Effector memory CD8-positive, alpha-beta T cell (primary cell): ENCODE results near the gene GPR152.

ENCODE experiments used
- ATAC-seq: fragments of 150-1000 bp; cut with Tn5 transposase; replicated peaks from 2 replicates; pipeline ENCODE4 v1.10.0; 2021; ENCODE audit warnings: mild to moderate bottlenecking, moderate library complexity
- DNase-seq, 3 experiments: peaks; one replicate each; pipeline ENCODE4 v3.0.0; 2021
- H3K27ac Mint-ChIP-seq, 2 donors: one replicate each; pipeline ENCODE4 v1.8.0; 2022; ENCODE audit warnings: mild to moderate bottlenecking in 2 of 2, mixed read lengths in 2 of 2, moderate library complexity in 2 of 2
- H3K27me3 Mint-ChIP-seq, 2 donors: one replicate each; pipeline ENCODE4 v1.8.0; 2022; ENCODE audit warnings: mixed read lengths in 2 of 2
- H3K36me3 Mint-ChIP-seq: one replicate; pipeline ENCODE4 v1.8.0; 2022; ENCODE audit warnings: mild to moderate bottlenecking, moderate library complexity, mixed read lengths; ENCODE audit not compliant: insufficient read depth
- H3K4me1 Mint-ChIP-seq, 2 donors: one replicate each; pipeline ENCODE4 v1.8.0; 2022; ENCODE audit warnings: low read depth in 2 of 2, mixed read lengths in 2 of 2
- H3K4me3 Mint-ChIP-seq, 2 donors: one replicate each; pipeline ENCODE4 v1.8.0; 2022; ENCODE audit warnings: mild to moderate bottlenecking in 2 of 2, mixed read lengths in 2 of 2, moderate library complexity in 2 of 2
- H3K9me3 Mint-ChIP-seq, 2 donors: one replicate each; pipeline ENCODE4 v1.8.0; 2022; ENCODE audit warnings: mixed read lengths in 2 of 2

Gene GPR152

GRCh38 chr11:67415501-67416304 lies 36.8 kb downstream of the GPR152 start, which contains the start of gene CARNS1:
Gene CARNS1, plus strand, starts transcription at chr11:67415678. Its CDS starts 522 bp downstream, at chr11:67416200.
- no peaks in the 10 kb centered on the region for H3K9me3 Mint-ChIP-seq
- no peaks in the 10 kb centered on the region for H3K27me3 Mint-ChIP-seq
- no peak for DNase-seq
- H3K27ac Mint-ChIP-seq, result peak within 1 kb of the TSS; percentile 87 to 91
- H3K4me1 Mint-ChIP-seq, result peaks cover 67 to 76% of the 10 kb centered on the region in 2 donors
- no peak for ATAC-seq
- H3K36me3 Mint-ChIP-seq, result peaks cover 20% of the 10 kb centered on the region
- peak within 1 kb of the TSS; percentile 80 to 82 for H3K4me3 Mint-ChIP-seq

- DNase-seq (no peak), ATAC-seq (no peak)
- no peaks in the 10 kb centered on the region for H3K9me3 Mint-ChIP-seq
- H3K27me3 Mint-ChIP-seq, result no peaks in the 10 kb centered on the region
- peaks cover 32% of the 10 kb centered on the region for H3K36me3 Mint-ChIP-seq
- H3K27ac Mint-ChIP-seq, result peak overlapping the region; percentile 20 to 80
- peaks cover 74 to 79% of the 10 kb centered on the region in 2 donors for H3K4me1 Mint-ChIP-seq
- H3K4me3 Mint-ChIP-seq, result peak overlapping the region; percentile 57 to 74
Measured at GRCh38 chr11:67413266-67413849, 39.2 kb downstream of the GPR152 start.

GRCh38 chr11:67412495-67413179 lies 39.9 kb downstream of the GPR152 start:
- Mint-ChIP-seq H3K4me1 (peaks cover 75 to 81% of the 10 kb centered on the region in 2 donors), H3K36me3 (peaks cover 37% of the 10 kb centered on the region), H3K4me3 (peak overlapping the region; percentile 57 to 97), H3K27ac (peak overlapping the region; percentile 35 to 80), H3K9me3 (no peaks in the 10 kb centered on the region), H3K27me3 (no peaks in the 10 kb centered on the region)
- DNase-seq (no peak), ATAC-seq (no peak)

GRCh38 chr11:67411785-67412152 lies 40.8 kb downstream of the GPR152 start:
- DNase-seq (no peak), ATAC-seq (no peak)
- peaks cover 75 to 81% of the 10 kb centered on the region in 2 donors for H3K4me1 Mint-ChIP-seq
- peak overlapping the region; percentile 44 to 97 for H3K4me3 Mint-ChIP-seq
- no peaks in the 10 kb centered on the region for H3K27me3 Mint-ChIP-seq
- no peaks in the 10 kb centered on the region for H3K9me3 Mint-ChIP-seq
- no peak overlapping the region for H3K27ac Mint-ChIP-seq
- peaks cover 46% of the 10 kb centered on the region for H3K36me3 Mint-ChIP-seq

GRCh38 chr11:67410984-67411784 lies 41.3 kb downstream of the GPR152 start:
- no peaks in the 10 kb centered on the region for H3K9me3 Mint-ChIP-seq
- peaks cover 48% of the 10 kb centered on the region for H3K36me3 Mint-ChIP-seq
- H3K4me3 Mint-ChIP-seq, result peak overlapping the region; percentile 97 to 99
- H3K27ac Mint-ChIP-seq, result peak overlapping the region; percentile 89
- H3K4me1 Mint-ChIP-seq, result peaks cover 75 to 80% of the 10 kb centered on the region in 2 donors
- DNase-seq, result no peak
- no peaks in the 10 kb centered on the region for H3K27me3 Mint-ChIP-seq
- no peak for ATAC-seq

GRCh38 chr11:67410369-67410831 lies 42.1 kb downstream of the GPR152 start:
- peak overlapping the region; percentile 97 to 99 for H3K4me3 Mint-ChIP-seq
- H3K9me3 Mint-ChIP-seq, result no peaks in the 10 kb centered on the region
- no peak for ATAC-seq

GRCh38 chr11:67409781-67410368 lies 42.7 kb downstream of the GPR152 start:
- Mint-ChIP-seq H3K4me3 (peak overlapping the region; percentile 97 to 99), H3K9me3 (no peaks in the 10 kb centered on the region), H3K4me1 (peaks cover 75 to 83% of the 10 kb centered on the region in 2 donors), H3K27ac (peak overlapping the region; percentile 89), H3K27me3 (no peaks in the 10 kb centered on the region), H3K36me3 (peaks cover 52% of the 10 kb centered on the region)
- no peak for DNase-seq
- ATAC-seq, result no peak

More at GRCh38 chr11:67410369-67410831, 42.1 kb downstream of the GPR152 start:
- no peaks in the 10 kb centered on the region for H3K27me3 Mint-ChIP-seq
- H3K4me1 Mint-ChIP-seq, result peaks cover 74 to 81% of the 10 kb centered on the region in 2 donors
- H3K36me3 Mint-ChIP-seq, result peaks cover 53% of the 10 kb centered on the region
- H3K27ac Mint-ChIP-seq, result peak overlapping the region; percentile 89
- no peak for DNase-seq

- peaks cover 52% of the 10 kb centered on the region for H3K36me3 Mint-ChIP-seq
- H3K4me1 Mint-ChIP-seq, result peaks cover 79 to 87% of the 10 kb centered on the region in 2 donors
- peak overlapping the region; percentile 97 to 99 for H3K4me3 Mint-ChIP-seq
- peak; percentile 88 for ATAC-seq
- peak; percentile 73 to 74 (median 74) for DNase-seq
- H3K27me3 Mint-ChIP-seq, result no peaks in the 10 kb centered on the region
- H3K27ac Mint-ChIP-seq, result peak overlapping the region; percentile 89
- no peaks in the 10 kb centered on the region for H3K9me3 Mint-ChIP-seq
Measured at GRCh38 chr11:67409261-67409666, 43.3 kb downstream of the GPR152 start.

- Mint-ChIP-seq H3K27me3 (no peaks in the 10 kb centered on the region), H3K27ac (peak overlapping the region; percentile 89), H3K4me1 (peaks cover 76 to 84% of the 10 kb centered on the region in 2 donors), H3K36me3 (peaks cover 57% of the 10 kb centered on the region), H3K9me3 (no peaks in the 10 kb centered on the region), H3K4me3 (peak overlapping the region; percentile 97 to 99)
- peak; percentile 9 for ATAC-seq
- no peak for DNase-seq
Measured at GRCh38 chr11:67408437-67409200, 43.9 kb downstream of the GPR152 start.

- Mint-ChIP-seq H3K36me3 (peaks cover 61% of the 10 kb centered on the region), H3K4me3 (peak overlapping the region; percentile 97 to 99), H3K4me1 (peaks cover 73 to 80% of the 10 kb centered on the region in 2 donors)
Measured at GRCh38 chr11:67407688-67408163, 44.8 kb downstream of the GPR152 start.

GRCh38 chr11:67406969-67407687 lies 45.4 kb downstream of the GPR152 start:
- H3K27me3 Mint-ChIP-seq, result no peaks in the 10 kb centered on the region
- H3K9me3 Mint-ChIP-seq, result no peaks in the 10 kb centered on the region
- peaks cover 67 to 74% of the 10 kb centered on the region in 2 donors for H3K4me1 Mint-ChIP-seq
- peak overlapping the region; percentile 97 to 99 for H3K4me3 Mint-ChIP-seq
- DNase-seq, result no peak
- H3K27ac Mint-ChIP-seq, result peak overlapping the region; percentile 89
- ATAC-seq, result no peak
- H3K36me3 Mint-ChIP-seq, result peaks cover 65% of the 10 kb centered on the region

More at GRCh38 chr11:67407688-67408163, 44.8 kb downstream of the GPR152 start:
- ATAC-seq, result no peak
- peak overlapping the region; percentile 89 for H3K27ac Mint-ChIP-seq
- no peaks in the 10 kb centered on the region for H3K9me3 Mint-ChIP-seq
- no peaks in the 10 kb centered on the region for H3K27me3 Mint-ChIP-seq
- no peak for DNase-seq
